Stimulated activated CD8-positive, alpha-beta memory T cell treated with anti-CD3 and anti-CD28 coated beads, Interleukin-15, amount 100 ng/mL, for 48 hours (primary cell): Measurements from ENCODE around the gene F8A3.
"Not testable (repeated sequence)": the region's sequence is repeated elsewhere in the genome, so short reads cannot be mapped to it uniquely, and the experiment has no call there.

Experiments used
- DNase-seq, 2 donors: peaks; one replicate each; pipeline ENCODE4 v3.0.0-alpha.2; 2020; ENCODE audit warnings: low read depth in 2 of 2

The F8A3 gene

GRCh38 chrX:155458471-155458870 lies at the start of gene F8A3:
Gene F8A3, minus strand, starts transcription at chrX:155458620. Its CDS starts 20 bp downstream, at chrX:155458600.
- DNase-seq, result not testable (repeated sequence)

DNA sequence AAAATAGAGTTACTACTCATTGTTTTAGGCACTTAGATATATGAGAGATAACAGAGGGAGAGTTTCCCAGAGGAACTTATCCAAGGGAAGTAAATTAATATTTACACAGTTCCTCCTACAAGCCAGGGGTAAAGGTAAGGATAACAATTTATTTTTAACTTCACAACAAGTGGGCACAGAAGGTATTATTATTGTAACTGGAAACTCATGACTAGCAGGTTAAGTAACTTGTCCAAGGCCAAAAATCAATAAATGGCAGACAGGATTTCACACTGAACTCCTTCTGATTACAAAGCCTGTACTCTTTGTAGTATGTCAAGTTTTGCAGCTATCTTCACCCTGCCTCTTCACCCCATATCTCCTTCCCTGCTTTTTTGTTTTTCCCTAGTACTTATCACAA lies 46.9 kb upstream of the F8A3 start:
- no peak for DNase-seq

DNA sequence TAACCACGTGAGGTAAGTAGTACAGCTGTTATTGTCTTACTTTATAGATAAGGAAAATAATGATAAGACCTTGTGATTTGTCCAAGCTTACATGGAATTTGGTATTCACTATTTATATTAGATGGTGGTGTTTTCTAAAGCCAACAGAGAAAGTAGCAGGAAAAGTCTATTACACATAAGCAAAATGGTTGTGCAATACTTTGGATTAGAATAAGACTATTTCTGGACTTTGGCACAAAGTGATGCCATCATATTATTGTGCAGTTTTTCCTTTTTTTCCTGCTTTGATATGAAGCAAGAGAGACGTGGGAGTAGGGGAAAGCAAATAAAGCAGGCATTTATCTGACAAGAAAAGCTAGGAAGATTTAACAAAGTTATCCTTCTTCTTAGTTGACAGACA lies 36.7 kb upstream of the F8A3 start:
- DNase-seq, result not testable (repeated sequence)

DNA sequence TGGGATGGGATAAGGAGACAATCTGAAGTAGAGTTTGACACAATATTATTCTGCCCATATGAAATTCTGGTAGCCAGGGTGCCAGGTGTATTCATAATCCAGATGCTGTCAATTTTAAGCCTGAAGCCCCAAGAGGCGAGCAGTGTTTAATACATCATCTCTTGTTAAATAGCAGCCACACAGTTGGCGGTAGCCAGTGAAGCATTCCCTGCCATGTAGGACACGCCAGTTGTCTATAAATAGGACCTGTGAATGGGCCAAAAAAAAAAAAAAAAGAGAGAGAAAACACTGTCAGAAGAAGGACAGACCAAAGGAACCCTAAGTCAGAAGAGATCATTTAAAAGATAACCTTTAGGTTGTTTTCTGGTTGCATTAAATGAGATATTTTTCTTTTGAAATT lies 33.0 kb upstream of the F8A3 start:
- not testable (repeated sequence) for DNase-seq

DNA sequence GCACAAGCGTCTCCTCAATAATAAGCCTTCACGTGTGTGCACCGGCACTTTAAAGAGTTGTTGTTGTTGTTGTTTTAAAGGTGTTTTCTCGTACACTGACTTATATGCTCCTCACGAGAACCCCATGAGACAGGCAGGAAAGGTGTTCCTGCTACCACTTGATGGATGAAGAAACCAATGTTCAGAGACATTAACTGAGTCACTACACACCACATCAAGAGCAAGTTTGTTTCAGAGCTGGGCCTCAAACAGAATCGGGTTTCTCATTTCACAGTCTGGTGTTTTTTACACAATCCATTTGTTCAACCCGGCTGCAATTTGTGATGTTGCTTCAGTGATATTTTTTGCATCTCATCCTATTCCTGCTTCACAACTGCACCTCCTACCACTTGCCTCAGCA lies 18.7 kb upstream of the F8A3 start:
- not testable (repeated sequence) for DNase-seq

GRCh38 chrX:155466269-155466938 lies 8.0 kb upstream of the F8A3 start:
- DNase-seq, result not testable (repeated sequence)

DNA sequence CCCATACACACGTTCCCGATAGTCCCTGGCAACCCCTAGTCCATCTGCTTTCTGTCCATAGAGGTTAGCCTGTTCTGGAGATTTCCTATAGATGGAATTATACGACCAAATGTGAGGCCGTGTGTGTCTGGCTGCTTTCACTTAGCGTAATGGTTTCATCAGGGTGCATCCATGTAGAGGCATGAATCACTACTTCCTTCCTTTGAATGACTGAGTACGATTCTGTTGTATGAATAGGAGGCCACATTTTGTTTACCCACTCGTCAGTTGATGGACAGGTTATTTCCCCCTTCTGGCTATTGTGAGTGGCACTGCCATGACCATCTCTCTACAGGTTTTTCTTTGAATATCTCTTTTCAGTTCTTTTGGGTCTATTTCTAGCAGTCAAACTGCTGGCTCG lies 2.1 kb upstream of the F8A3 start:
- DNase-seq, result not testable (repeated sequence)

GRCh38 chrX:155457761-155458447 lies 516 bp downstream of the F8A3 start:
- not testable (repeated sequence) for DNase-seq

DNA sequence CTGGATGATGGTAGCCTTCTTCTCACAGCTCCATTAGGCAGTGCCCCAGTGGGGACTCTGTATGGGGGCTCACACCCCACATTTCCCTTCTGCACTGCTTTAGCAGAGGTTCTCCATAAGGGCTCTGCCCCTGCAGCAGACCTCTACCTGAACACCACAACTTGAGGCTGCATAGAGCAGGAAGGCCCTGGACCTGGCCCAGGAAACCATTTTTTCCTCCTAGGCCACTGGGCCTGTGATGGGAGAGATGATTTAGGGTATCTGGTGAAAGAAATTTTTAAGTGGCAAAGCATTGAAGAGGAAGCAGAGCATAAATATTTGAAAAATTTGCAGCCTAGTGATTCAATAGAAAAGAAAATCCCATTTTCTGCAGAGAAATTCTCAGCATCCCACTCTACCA lies 17.3 kb downstream of the F8A3 start:
- DNase-seq, result no peak

- no peak for DNase-seq
Observed at GRCh38 chrX:155435744-155436112, 22.7 kb downstream of the F8A3 start.

GRCh38 chrX:155434906-155435743 lies 23.3 kb downstream of the F8A3 start:
- DNase-seq, result no peak

- no peak for DNase-seq
Observed at GRCh38 chrX:155417769-155418168, 40.7 kb downstream of the F8A3 start.
